Astrocyte (in vitro differentiated cells and primary cell): ENCODE data around the gene PLEKHA5.

Experiments
- EZH2 ChIP-seq: IDR thresholded peaks from 2 replicates; pipeline ENCODE4 v1.6.1; 2012; ENCODE audit warnings: mild to moderate bottlenecking, low read length, inconsistent platforms; ENCODE audit not compliant: insufficient read depth
- TF ChIP-seq, protein P1 (sequence below): IDR thresholded peaks from 2 replicates; pipeline ENCODE4 v1.5.1; 2011; ENCODE audit warnings: low read depth, mild to moderate bottlenecking, inconsistent platforms, low read length, moderate library complexity; ENCODE audit not compliant: insufficient read depth

DNA sequence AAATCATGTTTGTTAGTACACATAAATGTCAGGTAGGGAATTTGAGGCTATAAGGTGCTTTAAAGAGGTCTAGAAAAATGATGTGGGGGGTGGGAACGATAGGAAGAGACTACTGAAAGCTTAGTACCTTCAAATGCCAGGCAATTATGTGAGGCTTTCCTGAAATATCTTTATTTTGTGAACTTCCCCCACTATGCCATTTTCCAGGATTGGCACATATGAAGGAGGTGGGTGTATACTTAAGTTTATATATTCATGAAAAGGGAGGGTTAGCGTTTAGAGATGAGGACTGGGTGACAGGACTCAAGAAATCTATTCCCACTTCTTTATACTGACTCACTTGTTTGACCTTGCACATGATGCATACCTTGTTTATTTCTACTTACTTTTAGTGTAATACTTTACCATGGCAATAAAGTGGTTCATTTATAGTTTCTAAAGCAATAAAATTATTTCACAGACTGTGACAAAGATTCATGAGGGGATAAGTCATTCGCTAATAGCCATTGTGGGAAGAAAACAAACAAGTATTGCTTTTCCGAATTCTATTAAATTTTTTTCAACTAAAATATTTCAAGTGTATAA, 77.1 kb downstream of the PLEKHA5 start:
- TF ChIP-seq, protein P1, sequence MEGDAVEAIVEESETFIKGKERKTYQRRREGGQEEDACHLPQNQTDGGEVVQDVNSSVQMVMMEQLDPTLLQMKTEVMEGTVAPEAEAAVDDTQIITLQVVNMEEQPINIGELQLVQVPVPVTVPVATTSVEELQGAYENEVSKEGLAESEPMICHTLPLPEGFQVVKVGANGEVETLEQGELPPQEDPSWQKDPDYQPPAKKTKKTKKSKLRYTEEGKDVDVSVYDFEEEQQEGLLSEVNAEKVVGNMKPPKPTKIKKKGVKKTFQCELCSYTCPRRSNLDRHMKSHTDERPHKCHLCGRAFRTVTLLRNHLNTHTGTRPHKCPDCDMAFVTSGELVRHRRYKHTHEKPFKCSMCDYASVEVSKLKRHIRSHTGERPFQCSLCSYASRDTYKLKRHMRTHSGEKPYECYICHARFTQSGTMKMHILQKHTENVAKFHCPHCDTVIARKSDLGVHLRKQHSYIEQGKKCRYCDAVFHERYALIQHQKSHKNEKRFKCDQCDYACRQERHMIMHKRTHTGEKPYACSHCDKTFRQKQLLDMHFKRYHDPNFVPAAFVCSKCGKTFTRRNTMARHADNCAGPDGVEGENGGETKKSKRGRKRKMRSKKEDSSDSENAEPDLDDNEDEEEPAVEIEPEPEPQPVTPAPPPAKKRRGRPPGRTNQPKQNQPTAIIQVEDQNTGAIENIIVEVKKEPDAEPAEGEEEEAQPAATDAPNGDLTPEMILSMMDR: no peak
- TF ChIP-seq EZH2: no peak
